GM21381 (cell line): ENCODE data around the gene HOXD8.

Experiments used
- ATAC-seq: cut with Tn5 transposase; IDR thresholded peaks from one replicate; pipeline ENCODE4 v1.9.1; 2021; ENCODE audit warnings: mild to moderate bottlenecking, moderate library complexity; ENCODE audit not compliant: unreplicated experiment

HOXD8 gene

GRCh38 chr2:176157499-176158185 is 28.1 kb downstream of the HOXD8 start:
- ATAC-seq, result no peak

- no peak for ATAC-seq
These were observed 28.7 kb downstream of the HOXD8 start for GRCh38 chr2:176158186-176158591.

GRCh38 chr2:176158855-176159662 is 29.6 kb downstream of the HOXD8 start:
- no peak for ATAC-seq

GRCh38 chr2:176159663-176160250 is 30.3 kb downstream of the HOXD8 start:
- no peak for ATAC-seq

GRCh38 chr2:176160251-176160985 is 30.9 kb downstream of the HOXD8 start:
- no peak for ATAC-seq

DNA sequence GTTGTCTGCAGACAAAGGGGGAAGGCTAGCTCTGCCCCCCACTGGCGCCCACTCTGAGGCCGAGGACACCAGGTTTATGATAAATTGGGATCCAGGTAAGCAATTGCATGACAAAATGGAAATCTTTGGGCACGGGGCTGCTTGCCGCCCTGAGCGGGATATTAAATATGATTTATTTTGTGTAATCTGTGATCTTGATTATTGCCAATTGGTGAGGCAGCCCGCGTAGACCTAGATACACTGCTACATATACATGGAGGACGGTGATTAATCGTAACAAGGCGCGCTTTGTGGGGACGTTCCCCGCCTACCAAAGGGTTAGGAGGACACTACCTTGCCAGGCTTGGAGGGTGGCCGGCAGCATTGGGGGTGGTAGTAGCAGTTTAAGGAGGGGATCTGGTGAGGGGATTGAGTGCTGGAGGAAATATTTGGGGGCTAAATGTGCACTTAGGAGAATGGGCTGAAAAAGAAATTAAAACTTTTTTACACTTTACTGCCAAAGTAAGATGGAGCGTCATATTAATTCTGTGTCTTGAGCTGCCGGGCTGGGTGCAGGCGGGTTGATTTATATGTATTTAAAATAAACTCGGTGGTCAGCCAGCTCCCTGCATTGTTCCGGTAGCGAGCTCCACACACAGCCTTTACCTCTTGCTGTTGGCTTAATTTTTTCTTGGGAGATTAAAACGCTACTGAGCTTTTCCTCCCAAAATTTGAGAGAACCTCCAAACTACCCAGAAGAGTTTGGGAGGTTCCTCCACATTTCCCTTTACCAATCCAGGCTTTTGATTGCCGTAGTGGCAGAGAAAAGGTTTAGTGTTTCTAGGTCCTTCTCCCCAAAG is 31.7 kb downstream of the HOXD8 start:
- ATAC-seq, result no peak

- ATAC-seq, result no peak
These were observed 32.5 kb downstream of the HOXD8 start for GRCh38 chr2:176161825-176162626.

DNA sequence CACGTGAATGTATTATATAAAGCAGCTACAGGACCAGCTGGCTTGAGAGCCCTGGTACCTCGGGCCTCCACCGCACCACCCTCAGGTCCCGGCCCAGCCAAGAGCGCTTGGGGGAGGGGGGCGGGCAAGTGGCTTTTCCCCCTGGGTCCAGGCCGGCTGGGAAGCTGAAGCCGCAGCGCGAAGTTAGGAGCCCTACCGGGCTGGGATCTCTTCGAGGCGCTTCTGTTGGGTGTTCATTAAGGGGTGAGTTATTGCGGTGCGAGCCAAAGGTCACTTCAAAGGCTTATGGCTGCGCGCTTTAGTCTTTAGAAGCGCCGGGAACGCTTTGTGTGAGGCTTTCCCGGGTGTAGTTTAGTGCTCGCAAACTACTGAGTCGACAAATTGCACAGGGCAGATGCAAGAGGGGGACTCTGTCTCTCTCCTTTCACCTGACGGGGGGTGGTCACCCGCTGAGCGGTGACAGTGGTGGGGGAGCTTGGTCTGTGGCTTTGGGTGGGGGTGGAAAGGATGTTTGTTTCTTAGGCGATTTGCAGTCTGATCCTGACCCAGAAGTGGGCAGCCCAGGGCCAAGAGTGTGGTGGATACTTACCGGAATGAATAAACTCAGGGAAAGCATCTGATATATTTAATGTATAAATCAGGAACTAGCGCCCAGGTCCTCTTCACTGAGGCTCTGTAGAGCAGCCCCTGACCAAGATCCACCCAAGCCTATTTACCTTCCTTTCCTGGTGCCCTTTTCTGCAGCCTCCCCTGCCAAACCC is 33.6 kb downstream of the HOXD8 start:
- no peak for ATAC-seq

GRCh38 chr2:176163672-176164056 is 34.2 kb downstream of the HOXD8 start:
- no peak for ATAC-seq

GRCh38 chr2:176164201-176164600 is 34.7 kb downstream of the HOXD8 start:
- no peak for ATAC-seq

GRCh38 chr2:176164611-176165369 is 35.3 kb downstream of the HOXD8 start:
- ATAC-seq, result no peak

DNA sequence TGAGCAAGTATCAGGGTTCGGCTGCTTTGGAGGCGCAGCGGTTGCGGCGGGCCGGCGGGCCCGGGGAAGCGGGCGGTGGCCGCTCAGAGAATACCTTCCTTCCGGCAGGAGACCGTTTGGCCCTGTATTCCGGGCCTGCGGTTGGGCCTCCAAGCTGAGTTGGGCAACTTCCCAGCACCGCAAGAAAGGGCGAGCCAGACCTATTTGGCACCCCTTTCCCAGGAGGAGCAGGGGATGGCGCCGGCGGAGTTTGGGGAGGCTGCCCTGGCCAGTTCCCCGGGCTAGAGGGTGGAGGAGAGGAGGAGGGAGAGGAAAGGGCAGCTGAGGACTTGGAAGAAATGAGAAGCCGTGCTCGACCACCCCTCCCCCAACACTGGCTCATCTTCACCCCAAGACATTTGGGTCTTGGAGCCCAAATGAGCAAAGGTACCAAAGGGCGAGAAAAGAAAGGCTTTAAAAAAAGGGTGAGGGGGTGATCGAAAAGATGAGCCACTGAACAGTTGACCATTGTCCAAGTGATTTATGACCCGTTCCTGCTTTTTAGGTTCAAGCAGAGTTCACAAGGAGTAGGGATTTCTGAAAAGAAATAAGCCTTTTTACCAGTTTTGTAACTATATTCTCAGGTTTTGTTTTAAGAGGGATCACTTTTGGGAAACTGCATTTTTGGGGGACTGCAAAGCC is 36.0 kb downstream of the HOXD8 start:
- ATAC-seq, result no peak

GRCh38 chr2:176166272-176166671 is 36.8 kb downstream of the HOXD8 start:
- ATAC-seq, result no peak

GRCh38 chr2:176167398-176167797 is 37.9 kb downstream of the HOXD8 start:
- no peak for ATAC-seq

- ATAC-seq, result no peak
These were observed 39.7 kb downstream of the HOXD8 start for GRCh38 chr2:176169181-176169580.

GRCh38 chr2:176169711-176170110 is 40.2 kb downstream of the HOXD8 start:
- no peak for ATAC-seq

DNA sequence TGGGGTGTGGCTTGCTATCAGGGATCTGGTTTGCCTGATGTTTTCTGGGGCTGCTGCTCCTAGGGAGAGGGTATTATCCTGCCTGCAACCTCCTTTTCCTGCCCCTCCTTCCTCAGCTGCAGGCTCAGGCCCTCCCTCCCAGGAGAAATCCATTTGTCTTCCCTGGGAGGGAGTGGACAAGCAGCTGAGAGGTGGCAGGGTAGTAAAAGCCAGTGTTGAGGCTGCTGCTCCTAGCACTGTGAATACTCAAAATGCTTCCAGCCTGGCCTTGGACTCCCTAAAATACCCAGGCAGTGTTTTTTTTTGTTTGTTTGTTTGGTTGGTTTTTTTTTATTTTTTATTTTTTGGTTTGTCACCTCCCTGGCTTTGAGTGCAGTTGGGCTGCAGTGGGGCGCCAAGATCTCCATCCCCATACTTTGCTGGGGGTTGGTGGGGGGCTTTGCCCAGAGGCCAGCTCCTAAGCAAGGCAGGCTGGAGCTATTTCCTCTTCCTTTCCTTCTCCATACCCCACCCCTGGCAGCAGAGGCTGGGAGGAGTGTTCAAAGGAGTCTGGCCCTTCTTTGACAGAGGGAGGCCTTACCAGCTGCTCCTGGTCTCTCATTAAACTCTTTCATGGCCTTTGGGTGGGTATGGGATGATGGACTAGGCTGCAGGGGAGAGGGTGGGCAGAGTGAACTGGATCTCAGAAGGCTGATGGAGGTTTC is 41.2 kb downstream of the HOXD8 start:
- ATAC-seq, result no peak
